ENCODE measurements around the gene ZNF574. TPM values are rescaled to one million over a fixed set of nuclear protein-coding genes. Genes with fewer than 3 reads are reported as not detected.
"Not testable (repeated sequence)": the region's sequence is repeated elsewhere in the genome, so short reads cannot be mapped to it uniquely, and the experiment has no call there.

Gene ZNF574
- total RNA-seq, 4 donors from 2014 or later, result 31.1 to 42.9 (median 33.5) TPM

DNA sequence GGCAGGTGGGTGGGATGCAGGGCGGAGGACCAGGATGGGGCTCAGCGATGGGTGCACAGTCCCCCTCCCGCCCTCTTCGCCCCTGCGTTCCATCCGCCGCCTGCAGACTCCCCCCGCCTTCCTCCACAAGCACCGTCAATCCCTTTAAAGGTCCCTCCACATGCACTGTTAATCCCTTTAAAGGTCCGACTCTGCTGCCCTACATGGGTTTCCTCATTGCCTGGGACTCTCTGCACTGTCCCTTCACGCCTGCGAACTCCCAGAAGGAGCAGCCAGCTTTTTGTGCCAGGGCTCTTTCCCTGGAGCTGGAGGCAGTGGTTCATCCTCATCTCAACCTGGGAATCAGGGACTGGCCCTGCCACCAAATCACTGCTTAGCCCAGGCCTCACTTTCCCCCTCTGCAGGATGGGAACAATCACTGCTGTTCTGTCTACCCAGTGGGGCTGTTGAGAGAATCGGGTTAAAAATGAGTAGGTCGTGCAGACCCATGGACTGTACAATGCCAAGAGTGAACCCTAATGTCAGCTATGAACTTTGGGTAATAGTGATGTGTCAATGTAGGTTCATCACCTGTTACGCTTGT lies 20.4 kb downstream of the ZNF574 start:
- Histone ChIP-seq H3K9me3 (no peaks in the 10 kb centered on the region), H3K27ac (no peak overlapping the region), H3K4me1 (peaks cover 17% of the 10 kb centered on the region), H3K4me3 (no peak overlapping the region), H3K36me3 (no peaks in the 10 kb centered on the region), H3K27me3 (peaks cover 6% of the 10 kb centered on the region)
- TF ChIP-seq, protein P1, sequence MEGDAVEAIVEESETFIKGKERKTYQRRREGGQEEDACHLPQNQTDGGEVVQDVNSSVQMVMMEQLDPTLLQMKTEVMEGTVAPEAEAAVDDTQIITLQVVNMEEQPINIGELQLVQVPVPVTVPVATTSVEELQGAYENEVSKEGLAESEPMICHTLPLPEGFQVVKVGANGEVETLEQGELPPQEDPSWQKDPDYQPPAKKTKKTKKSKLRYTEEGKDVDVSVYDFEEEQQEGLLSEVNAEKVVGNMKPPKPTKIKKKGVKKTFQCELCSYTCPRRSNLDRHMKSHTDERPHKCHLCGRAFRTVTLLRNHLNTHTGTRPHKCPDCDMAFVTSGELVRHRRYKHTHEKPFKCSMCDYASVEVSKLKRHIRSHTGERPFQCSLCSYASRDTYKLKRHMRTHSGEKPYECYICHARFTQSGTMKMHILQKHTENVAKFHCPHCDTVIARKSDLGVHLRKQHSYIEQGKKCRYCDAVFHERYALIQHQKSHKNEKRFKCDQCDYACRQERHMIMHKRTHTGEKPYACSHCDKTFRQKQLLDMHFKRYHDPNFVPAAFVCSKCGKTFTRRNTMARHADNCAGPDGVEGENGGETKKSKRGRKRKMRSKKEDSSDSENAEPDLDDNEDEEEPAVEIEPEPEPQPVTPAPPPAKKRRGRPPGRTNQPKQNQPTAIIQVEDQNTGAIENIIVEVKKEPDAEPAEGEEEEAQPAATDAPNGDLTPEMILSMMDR (IDR thresholded peaks at IDR 0.05), result no peak
- TF ChIP-seq POLR2AphosphoS5 (IDR thresholded peaks at IDR 0.05) (no peak), POLR2A (IDR thresholded peaks at IDR 0.05) (no peak), EP300 (IDR thresholded peaks at IDR 0.05) (no peak)
- no peak for DNase-seq (ENCODE audit: low spot score in 2 of 2)
- 59% methylated on average over 12 of the region's 15 CpGs for WGBS

DNA sequence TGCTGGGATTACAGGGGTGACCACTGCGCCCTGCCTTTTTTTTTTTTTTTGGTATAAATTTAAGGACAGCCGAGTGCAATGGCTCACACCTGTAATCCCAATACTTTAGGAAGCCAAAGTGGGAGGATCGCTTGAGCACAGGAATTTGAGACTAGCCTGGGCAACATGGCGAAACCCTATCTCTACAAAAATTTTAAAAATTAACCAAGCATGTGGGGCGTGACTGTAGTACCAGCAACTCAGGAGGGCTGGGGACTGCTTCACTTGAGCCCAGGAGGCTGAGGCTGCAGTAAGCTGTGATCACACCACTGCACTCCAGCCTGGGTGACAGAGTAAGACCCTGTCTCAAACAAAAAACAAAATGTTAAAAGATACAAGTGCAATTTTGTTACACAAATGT lies 21.5 kb downstream of the ZNF574 start:
- 85% methylated on average over 5 of the region's 5 CpGs for WGBS
- no peak overlapping the region for H3K4me3 ChIP-seq
- H3K36me3 ChIP-seq, result no peaks in the 10 kb centered on the region
- no peak for DNase-seq (ENCODE audit: low spot score in 2 of 2)
- no peaks in the 10 kb centered on the region for H3K9me3 ChIP-seq
- H3K27me3 ChIP-seq, result peaks cover 6% of the 10 kb centered on the region
- no peak overlapping the region for H3K27ac ChIP-seq
- peaks cover 6% of the 10 kb centered on the region for H3K4me1 ChIP-seq
- TF ChIP-seq, protein P1 (IDR thresholded peaks at IDR 0.05), result no peak
- TF ChIP-seq POLR2A (IDR thresholded peaks at IDR 0.05) (no peak), POLR2AphosphoS5 (IDR thresholded peaks at IDR 0.05) (no peak), EP300 (IDR thresholded peaks at IDR 0.05) (no peak)

DNA sequence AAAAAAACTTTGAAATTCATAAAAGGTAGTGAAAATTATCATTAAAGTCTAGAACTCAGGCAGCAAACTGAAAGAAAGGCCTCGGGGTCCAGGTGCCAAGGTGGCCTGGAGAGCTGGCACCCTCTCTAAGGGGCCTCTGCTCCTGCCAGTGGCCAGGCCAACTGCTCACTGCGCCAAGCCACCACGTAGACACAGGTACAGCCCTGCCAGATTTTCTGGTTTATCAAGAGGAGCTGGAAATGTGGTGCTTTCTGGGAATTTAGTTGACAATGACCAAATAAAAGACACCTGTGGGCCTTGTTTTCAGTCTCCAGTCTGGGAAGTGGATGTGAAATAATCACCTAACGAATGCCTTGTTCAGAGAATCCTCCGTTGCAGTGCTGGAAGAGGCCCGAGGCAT lies 22.8 kb downstream of the ZNF574 start:
- Histone ChIP-seq H3K9me3 (no peaks in the 10 kb centered on the region), H3K4me1 (peaks cover 3% of the 10 kb centered on the region), H3K27ac (no peak overlapping the region), H3K4me3 (no peak overlapping the region), H3K36me3 (no peaks in the 10 kb centered on the region), H3K27me3 (peaks cover 6% of the 10 kb centered on the region)
- no peak for TF ChIP-seq EP300 (IDR thresholded peaks at IDR 0.05)
- TF ChIP-seq, protein P1 (IDR thresholded peaks at IDR 0.05), result no peak
- TF ChIP-seq POLR2A (IDR thresholded peaks at IDR 0.05), result no peak
- TF ChIP-seq POLR2AphosphoS5 (IDR thresholded peaks at IDR 0.05), result no peak
- 71% methylated on average over 6 of the region's 6 CpGs for WGBS
- no peak for DNase-seq (ENCODE audit: low spot score in 2 of 2)

DNA sequence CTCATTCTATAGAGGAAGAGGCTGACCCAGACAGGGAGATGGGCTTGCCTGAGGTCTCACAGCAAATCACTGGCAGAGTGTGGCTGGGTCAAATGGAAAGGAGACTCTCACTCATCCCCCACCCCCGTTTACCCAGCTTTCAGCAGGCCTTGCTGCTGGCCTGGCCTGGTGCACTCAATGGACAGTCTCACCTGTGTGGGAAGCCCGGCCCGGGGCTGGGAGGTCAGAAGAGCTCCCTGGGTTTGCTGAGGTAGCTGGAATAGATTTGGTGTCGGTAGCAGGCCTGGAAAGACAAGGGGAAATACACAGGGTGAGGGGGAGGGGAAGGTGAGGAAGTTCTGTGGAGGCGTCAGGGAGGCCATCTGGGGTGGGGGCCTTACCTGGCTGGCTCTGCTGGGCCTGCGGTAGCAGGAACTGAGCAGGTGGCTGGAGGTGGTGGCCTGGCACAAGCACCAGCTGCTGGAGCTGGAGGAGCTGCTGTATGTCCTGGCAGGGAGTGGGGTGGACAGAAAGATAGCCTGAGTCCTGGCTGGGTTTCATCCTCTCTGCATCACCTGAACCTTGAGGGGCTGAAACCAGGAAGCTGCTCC lies 23.5 kb downstream of the ZNF574 start:
- 74% methylated on average over 6 of the region's 6 CpGs for WGBS
- no peaks in the 10 kb centered on the region for H3K4me1 ChIP-seq
- H3K27me3 ChIP-seq, result peaks cover 6% of the 10 kb centered on the region
- TF ChIP-seq POLR2A (IDR thresholded peaks at IDR 0.05) (no peak), EP300 (IDR thresholded peaks at IDR 0.05) (no peak), POLR2AphosphoS5 (IDR thresholded peaks at IDR 0.05) (no peak)
- TF ChIP-seq, protein P1 (IDR thresholded peaks at IDR 0.05), result no peak
- no peak overlapping the region for H3K4me3 ChIP-seq
- H3K9me3 ChIP-seq, result no peaks in the 10 kb centered on the region
- no peaks in the 10 kb centered on the region for H3K36me3 ChIP-seq
- DNase-seq (ENCODE audit: low spot score in 2 of 2), result no peak
- no peak overlapping the region for H3K27ac ChIP-seq

DNA sequence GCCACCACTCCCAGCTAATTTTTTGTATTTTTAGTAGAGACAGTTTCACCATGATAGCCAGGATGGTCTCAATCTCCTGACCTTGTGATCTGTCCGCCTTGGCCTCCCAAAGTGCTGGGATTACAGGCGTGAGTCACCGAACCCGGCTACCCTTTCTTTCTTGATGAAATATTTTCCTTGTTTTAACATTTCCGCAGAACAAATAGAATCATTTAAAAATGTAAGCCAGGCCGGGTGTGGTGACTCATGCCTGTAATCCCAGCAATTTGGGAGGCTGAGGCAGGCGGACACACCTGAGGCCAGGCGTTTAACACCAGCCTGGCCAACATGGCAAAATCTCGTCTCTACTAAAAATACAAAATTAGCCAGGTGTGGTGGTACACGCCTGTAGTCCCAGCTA lies 24.3 kb downstream of the ZNF574 start:
- not testable (repeated sequence) for H3K4me1 ChIP-seq; H3K27ac ChIP-seq; H3K9me3 ChIP-seq; H3K4me3 ChIP-seq; H3K27me3 ChIP-seq; H3K36me3 ChIP-seq; DNase-seq (ENCODE audit: low spot score in 2 of 2)
- 93% methylated on average over 10 of the region's 10 CpGs for WGBS
